NB4 (cell line): ENCODE results near the gene PDE11A.

Source experiments
- POLR2A ChIP-seq: IDR thresholded peaks from 2 replicates; pipeline ENCODE4 v1.6.1; 2011; ENCODE audit warnings: mild to moderate bottlenecking; ENCODE audit not compliant: insufficient read length; ENCODE audit errors: extremely low read depth
- TF ChIP-seq, protein P1 (sequence below): IDR thresholded peaks from 2 replicates; pipeline ENCODE4 v1.6.1; 2011; ENCODE audit warnings: low read depth, low read length
- TF ChIP-seq, protein P2 (sequence below): IDR thresholded peaks from one replicate; pipeline ENCODE4 v1.5.1; 2012; ENCODE audit warnings: low read depth, low read length

DNA sequence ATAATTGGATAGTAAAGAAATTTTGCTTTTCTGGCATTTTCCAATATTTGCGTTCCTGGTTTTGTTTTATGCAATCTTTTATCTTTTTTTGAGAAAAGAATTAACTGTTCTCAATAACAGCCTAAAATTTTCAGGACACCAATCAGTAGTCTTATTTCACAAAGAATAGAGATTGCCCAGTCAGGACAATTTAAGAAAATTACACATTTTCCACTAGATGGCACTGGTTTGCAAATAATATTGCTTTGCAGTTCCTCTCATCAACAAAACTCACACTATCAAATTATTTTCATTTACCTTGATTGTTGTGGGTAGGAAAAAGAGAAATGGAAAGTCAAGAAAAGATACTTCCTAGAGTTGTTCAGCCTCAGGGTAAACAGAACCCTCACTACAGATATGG lies 37.2 kb upstream of the PDE11A start:
- TF ChIP-seq POLR2A, result no peak
- TF ChIP-seq, protein P1, sequence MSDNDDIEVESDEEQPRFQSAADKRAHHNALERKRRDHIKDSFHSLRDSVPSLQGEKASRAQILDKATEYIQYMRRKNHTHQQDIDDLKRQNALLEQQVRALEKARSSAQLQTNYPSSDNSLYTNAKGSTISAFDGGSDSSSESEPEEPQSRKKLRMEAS, result no peak
- TF ChIP-seq, protein P2, sequence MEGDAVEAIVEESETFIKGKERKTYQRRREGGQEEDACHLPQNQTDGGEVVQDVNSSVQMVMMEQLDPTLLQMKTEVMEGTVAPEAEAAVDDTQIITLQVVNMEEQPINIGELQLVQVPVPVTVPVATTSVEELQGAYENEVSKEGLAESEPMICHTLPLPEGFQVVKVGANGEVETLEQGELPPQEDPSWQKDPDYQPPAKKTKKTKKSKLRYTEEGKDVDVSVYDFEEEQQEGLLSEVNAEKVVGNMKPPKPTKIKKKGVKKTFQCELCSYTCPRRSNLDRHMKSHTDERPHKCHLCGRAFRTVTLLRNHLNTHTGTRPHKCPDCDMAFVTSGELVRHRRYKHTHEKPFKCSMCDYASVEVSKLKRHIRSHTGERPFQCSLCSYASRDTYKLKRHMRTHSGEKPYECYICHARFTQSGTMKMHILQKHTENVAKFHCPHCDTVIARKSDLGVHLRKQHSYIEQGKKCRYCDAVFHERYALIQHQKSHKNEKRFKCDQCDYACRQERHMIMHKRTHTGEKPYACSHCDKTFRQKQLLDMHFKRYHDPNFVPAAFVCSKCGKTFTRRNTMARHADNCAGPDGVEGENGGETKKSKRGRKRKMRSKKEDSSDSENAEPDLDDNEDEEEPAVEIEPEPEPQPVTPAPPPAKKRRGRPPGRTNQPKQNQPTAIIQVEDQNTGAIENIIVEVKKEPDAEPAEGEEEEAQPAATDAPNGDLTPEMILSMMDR, result peak; percentile 47
